VCaP (cell line): Measurements from ENCODE around the gene BCL2L13.
A peak's percentile ranks its signal among the peaks of the same experiment; 100 is the strongest.

ENCODE experiments used
- H3K27ac ChIP-seq: fragments of 450-650 bp; 2 replicates; pipeline ENCODE4 v1.5.1; 2017
- TF ChIP-seq, protein P1 (sequence below): fragments of 450-650 bp; conservative IDR thresholded peaks from 2 replicates; pipeline ENCODE4 v1.5.1; 2017; ENCODE audit warnings: mild to moderate bottlenecking, moderate library complexity

BCL2L13 gene

DNA sequence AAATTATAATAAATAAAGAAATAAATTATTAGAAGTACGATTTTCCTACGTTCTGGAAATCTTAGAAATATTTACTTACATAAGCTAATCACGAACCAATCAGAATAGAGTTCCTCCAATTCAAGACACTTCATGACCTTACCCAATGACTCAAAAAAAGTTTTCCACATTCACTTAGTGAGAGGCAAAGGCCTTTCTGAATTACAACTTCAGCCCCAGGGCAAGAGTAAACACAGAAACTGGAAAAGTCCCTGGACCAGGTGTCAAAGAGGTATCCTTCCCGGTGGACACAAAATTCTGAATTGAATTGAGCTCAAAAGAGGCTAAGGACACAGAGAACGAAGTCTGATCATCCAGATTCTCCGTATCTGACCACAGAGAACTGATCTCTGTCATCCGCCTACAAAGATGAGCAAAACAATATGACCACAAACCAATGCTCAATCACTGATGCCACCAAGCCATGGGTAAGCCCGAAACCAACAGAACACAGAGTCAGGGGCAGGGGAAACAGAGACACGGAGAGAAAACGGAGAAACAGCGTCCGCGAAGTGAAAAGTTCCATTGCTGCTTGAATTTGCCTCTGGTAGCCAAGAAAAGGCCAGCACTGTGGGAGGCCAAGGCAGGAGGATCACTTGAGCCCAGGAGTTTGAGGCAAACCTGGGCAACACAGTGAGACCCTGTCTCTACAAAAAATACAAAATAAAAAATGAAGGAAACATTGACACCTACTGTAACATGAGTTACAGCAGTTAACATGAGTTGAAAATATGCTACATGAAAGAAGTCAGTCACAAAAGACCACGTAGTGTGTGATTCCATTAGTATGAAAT, 128.9 kb downstream of the BCL2L13 start:
- TF ChIP-seq, protein P1, sequence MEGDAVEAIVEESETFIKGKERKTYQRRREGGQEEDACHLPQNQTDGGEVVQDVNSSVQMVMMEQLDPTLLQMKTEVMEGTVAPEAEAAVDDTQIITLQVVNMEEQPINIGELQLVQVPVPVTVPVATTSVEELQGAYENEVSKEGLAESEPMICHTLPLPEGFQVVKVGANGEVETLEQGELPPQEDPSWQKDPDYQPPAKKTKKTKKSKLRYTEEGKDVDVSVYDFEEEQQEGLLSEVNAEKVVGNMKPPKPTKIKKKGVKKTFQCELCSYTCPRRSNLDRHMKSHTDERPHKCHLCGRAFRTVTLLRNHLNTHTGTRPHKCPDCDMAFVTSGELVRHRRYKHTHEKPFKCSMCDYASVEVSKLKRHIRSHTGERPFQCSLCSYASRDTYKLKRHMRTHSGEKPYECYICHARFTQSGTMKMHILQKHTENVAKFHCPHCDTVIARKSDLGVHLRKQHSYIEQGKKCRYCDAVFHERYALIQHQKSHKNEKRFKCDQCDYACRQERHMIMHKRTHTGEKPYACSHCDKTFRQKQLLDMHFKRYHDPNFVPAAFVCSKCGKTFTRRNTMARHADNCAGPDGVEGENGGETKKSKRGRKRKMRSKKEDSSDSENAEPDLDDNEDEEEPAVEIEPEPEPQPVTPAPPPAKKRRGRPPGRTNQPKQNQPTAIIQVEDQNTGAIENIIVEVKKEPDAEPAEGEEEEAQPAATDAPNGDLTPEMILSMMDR: no peak
- H3K27ac ChIP-seq: no peak overlapping the region

DNA sequence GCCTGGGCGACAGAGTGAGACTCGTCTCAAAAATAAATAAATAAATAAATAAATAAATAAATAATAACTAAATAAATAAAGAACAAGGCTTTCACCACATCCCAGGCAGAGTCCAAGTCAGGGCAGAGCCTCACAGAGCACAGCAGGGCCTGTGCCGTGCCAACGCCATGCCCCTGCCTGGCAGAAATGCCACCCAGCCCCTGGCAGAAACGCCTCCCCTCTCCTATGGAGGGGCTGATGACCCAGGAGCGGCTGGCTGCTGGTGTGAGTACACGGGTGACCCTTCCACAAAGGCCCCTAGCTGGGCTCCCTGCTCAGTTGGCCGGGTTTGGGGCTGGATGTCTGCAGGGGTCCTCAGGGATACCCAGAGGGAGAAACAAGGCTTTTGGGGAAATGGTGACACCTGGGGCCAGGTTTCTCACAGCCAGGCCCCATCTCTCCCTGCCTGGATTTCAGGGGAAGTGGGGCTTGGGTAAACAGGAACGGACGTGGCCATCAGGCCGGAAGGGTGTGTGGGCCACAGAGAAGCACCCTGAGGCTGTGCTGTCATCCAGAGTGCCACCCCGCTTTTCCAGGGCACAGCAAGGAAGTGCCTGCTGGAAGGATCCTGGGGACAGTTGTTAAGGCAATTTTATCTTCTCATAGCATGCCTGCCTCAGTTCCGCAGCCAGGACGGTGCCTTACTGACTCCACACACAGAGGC, 130.6 kb downstream of the BCL2L13 start:
- TF ChIP-seq, protein P1: no peak

DNA sequence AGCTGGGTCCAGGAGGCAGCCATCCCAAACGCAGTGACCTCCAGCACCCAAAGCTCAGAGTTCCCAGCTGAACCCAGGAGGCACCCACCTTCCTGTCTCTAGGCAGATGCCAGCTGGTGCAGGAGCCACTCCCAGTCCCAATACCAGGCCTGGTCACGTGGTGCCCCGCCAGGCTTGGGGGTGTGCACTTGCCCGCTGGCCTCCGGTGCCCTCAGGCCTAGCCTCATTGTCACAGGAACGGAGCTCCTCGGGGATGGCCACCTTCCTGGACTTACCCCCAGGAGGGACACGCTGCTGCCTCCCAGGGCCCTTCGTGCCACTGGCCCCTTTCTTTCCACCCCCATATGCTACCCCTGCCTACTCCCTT, 131.1 kb downstream of the BCL2L13 start:
- no peak overlapping the region for H3K27ac ChIP-seq

More for the DNA sequence above, 130.6 kb downstream of the BCL2L13 start:
- no peak overlapping the region for H3K27ac ChIP-seq

DNA sequence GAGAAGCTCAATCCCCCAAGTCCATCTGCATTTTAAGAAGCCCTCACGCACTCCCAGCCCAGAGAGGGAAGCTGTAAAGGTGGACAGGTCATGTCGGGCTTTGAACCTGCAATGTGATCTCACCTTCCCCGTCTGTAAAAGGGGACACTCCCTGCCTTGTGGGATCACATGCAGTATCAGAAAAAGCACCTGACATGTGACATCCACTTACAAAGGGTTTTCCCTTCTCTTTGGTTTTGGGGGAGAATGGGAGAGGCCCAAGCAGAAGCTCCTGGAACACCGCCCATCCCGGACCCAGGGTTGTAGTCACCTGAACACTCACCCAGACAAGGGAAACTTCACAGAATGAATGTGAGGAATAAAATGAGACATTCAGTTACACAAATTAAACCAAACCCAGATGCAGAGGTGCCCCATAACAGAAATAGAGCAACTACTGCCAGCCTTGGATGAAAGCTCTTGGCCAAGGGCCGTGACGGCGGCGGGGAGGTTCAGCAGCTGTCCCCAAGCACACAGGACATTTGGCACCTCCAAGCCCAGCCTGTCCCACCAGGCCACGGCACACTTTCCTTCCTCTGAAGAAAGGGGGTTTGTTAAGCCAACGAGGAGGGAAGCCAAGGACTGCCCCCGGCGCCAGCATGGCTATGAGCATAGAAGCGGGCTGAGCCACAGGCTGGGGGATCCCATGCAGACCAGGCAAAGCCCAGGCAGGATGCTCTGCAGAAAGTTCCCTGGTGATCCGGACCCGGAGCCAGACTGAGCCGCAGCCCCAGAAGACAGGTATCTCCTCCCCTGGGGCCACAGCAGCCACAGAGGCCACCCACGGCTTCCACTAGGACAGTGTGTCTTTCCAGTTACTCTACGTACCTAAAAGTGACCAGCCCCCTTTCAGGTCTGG, 131.9 kb downstream of the BCL2L13 start:
- H3K27ac ChIP-seq: no peak overlapping the region
- TF ChIP-seq, protein P1: no peak

More for the DNA sequence above, 131.1 kb downstream of the BCL2L13 start:
- TF ChIP-seq, protein P1: no peak

DNA sequence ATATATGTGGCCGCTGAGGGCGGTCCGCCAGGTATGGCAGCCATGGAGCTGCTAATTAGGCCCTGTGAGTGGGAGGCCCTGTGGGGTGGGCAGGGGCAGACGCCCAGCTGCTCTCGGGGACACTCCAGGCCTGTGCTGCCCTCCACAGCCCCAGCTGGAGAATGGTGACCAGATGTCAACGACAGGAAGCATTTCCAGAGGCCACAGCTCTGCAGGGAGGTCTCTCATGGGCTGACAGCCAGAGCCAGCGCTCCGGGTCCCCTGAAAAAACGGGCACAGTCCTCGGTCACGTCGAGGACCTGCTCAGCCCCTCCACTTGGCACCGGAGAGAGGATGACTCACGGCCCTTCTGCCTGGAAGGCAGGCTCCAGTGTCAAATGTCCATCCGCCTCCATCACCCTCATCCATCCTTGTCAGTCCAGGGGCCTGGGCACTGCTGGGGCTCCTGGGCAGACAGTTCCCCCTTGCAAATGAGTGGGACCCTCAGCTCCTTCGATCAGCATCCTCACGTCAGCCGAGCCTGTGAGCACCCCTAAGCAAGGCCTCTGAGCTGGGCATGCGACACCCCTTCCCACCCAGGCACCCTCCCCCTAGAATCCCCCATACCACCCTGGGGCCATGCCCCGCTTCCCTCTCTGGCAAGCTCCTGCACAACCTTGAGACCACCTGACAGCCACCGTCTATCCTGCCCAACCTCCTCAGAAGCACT, 133.8 kb downstream of the BCL2L13 start:
- peak overlapping the region; percentile 83; the same call in 1 of the 2 replicates for H3K27ac ChIP-seq
- TF ChIP-seq, protein P1: no peak

DNA sequence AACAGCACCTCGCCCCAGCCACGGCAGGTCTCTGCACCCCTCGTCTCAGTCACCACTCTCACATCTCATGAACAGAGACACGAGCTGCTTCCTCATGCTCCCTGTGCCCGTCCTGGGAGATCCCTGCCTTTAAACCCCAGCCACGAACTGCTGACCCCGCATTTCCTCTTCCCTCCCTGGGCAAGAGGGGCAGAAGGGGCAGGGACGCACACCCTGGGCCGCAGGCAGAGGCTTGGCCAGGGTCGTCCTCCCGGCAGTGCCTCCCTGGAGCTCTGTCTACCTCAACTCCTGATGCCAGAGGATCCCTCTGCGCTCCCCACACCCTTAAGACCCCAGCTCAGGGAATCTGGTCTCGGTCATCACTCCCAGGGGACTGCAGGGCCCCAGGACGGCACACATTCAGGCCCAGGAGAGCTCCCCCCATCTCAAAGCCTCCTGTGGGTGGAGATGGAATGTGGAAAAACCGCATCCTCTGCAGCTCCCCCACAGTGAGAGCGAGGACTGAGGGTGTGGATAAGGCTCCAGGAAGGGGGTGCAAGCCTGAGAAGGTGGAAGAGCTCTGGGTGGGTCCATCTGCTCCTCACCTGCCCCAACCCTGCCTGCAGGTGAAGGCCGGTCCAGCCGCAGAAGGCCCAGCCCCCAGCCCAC, 134.5 kb downstream of the BCL2L13 start:
- peak overlapping the region; percentile 83; the same call in 1 of the 2 replicates for H3K27ac ChIP-seq
- TF ChIP-seq, protein P1: no peak
